Measurements from ENCODE around the gene DLEC1.
"Not testable (repeated sequence)": the region's sequence is repeated elsewhere in the genome, so short reads cannot be mapped to it uniquely, and the experiment has no call there.

The DLEC1 gene

GRCh38 chr3:38062809-38063208, 23.8 kb downstream of the DLEC1 start:
- Histone ChIP-seq H3K4me3 (ENCODE audit: low read depth, low read length) (no peak overlapping the region), H3K9me3 (no peaks in the 10 kb centered on the region), H3K4me1 (no peaks in the 10 kb centered on the region), H3K27me3 (no peaks in the 10 kb centered on the region), H3K36me3 (no peaks in the 10 kb centered on the region)
- DNase-seq, result no peak
- no peak for TF ChIP-seq CTCF (IDR thresholded peaks at IDR 0.05; ENCODE audit: low read depth, low read length)

GRCh38 chr3:38064453-38064852, 25.4 kb downstream of the DLEC1 start:
- H3K4me3 ChIP-seq (ENCODE audit: low read depth, low read length); H3K4me1 ChIP-seq; H3K27me3 ChIP-seq; DNase-seq; H3K36me3 ChIP-seq; H3K9me3 ChIP-seq: not testable (repeated sequence)

GRCh38 chr3:38067508-38068233, 28.7 kb downstream of the DLEC1 start:
- Histone ChIP-seq H3K27me3 (no peaks in the 10 kb centered on the region), H3K9me3 (no peaks in the 10 kb centered on the region), H3K4me3 (ENCODE audit: low read depth, low read length) (no peak overlapping the region), H3K36me3 (no peaks in the 10 kb centered on the region), H3K4me1 (no peaks in the 10 kb centered on the region)
- DNase-seq, result no peak
- TF ChIP-seq CTCF (IDR thresholded peaks at IDR 0.05; ENCODE audit: low read depth, low read length), result no peak

GRCh38 chr3:38070013-38070412, 31.0 kb downstream of the DLEC1 start:
- no peaks in the 10 kb centered on the region for H3K4me1 ChIP-seq
- H3K27me3 ChIP-seq, result no peaks in the 10 kb centered on the region
- H3K36me3 ChIP-seq, result no peaks in the 10 kb centered on the region
- no peaks in the 10 kb centered on the region for H3K9me3 ChIP-seq
- no peak overlapping the region for H3K4me3 ChIP-seq (ENCODE audit: low read depth, low read length)
- DNase-seq, result no peak
- no peak for TF ChIP-seq CTCF (IDR thresholded peaks at IDR 0.05; ENCODE audit: low read depth, low read length)

- not testable (repeated sequence) for DNase-seq; H3K36me3 ChIP-seq; H3K9me3 ChIP-seq; H3K4me3 ChIP-seq (ENCODE audit: low read depth, low read length); H3K27me3 ChIP-seq; H3K4me1 ChIP-seq
These were observed 38.1 kb downstream of the DLEC1 start for GRCh38 chr3:38077073-38077472.

- not testable (repeated sequence) for H3K36me3 ChIP-seq; H3K9me3 ChIP-seq; DNase-seq; H3K27me3 ChIP-seq; H3K4me3 ChIP-seq (ENCODE audit: low read depth, low read length); H3K4me1 ChIP-seq
These were observed 43.3 kb downstream of the DLEC1 start for GRCh38 chr3:38082296-38082695.

- H3K4me3 ChIP-seq (ENCODE audit: low read depth, low read length); DNase-seq; H3K27me3 ChIP-seq; H3K9me3 ChIP-seq; H3K4me1 ChIP-seq; H3K36me3 ChIP-seq: not testable (repeated sequence)
These were observed 44.2 kb downstream of the DLEC1 start for GRCh38 chr3:38083254-38083653.

GRCh38 chr3:38083871-38084333, 44.9 kb downstream of the DLEC1 start:
- TF ChIP-seq CTCF (IDR thresholded peaks at IDR 0.05; ENCODE audit: low read depth, low read length), result no peak
- H3K4me1 ChIP-seq, result no peaks in the 10 kb centered on the region
- no peaks in the 10 kb centered on the region for H3K9me3 ChIP-seq
- DNase-seq, result no peak
- H3K27me3 ChIP-seq, result no peaks in the 10 kb centered on the region
- H3K4me3 ChIP-seq (ENCODE audit: low read depth, low read length), result no peak overlapping the region
- H3K36me3 ChIP-seq, result no peaks in the 10 kb centered on the region
